GM19463 (cell line): Measurements from ENCODE around the gene PGLYRP3.

ENCODE experiments used
- ATAC-seq: cut with Tn5 transposase; IDR thresholded peaks from one replicate; pipeline ENCODE4 v1.9.1; 2021; ENCODE audit warnings: mild to moderate bottlenecking, moderate library complexity; ENCODE audit not compliant: unreplicated experiment

PGLYRP3 gene

DNA sequence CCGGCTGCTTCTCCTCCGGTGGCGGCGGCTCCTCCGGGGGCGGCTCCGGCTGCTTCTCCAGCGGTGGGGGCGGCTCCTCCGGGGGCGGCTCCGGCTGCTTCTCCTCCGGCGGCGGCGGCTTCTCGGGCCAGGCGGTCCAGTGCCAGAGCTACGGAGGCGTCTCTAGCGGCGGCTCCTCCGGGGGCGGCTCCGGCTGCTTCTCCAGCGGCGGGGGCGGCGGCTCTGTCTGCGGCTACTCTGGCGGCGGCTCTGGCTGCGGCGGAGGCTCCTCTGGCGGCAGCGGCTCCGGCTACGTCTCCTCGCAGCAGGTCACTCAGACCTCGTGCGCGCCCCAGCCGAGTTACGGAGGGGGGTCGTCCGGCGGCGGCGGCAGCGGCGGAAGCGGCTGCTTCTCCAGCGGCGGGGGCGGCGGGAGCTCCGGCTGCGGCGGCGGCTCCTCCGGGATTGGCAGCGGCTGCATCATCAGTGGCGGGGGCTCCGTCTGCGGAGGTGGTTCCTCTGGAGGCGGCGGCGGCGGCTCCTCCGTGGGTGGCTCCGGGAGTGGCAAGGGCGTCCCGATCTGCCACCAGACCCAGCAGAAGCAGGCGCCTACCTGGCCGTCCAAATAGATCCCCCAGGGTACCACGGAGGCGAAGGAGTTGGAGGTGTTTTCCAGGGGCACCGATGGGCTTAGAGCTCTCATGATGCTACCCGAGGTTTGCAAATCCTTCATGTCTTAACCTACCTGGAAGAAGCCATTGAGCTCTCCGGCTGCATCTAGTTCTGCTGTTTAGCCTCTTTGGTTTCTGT lies 51.3 kb downstream of the PGLYRP3 start:
- no peak for ATAC-seq

DNA sequence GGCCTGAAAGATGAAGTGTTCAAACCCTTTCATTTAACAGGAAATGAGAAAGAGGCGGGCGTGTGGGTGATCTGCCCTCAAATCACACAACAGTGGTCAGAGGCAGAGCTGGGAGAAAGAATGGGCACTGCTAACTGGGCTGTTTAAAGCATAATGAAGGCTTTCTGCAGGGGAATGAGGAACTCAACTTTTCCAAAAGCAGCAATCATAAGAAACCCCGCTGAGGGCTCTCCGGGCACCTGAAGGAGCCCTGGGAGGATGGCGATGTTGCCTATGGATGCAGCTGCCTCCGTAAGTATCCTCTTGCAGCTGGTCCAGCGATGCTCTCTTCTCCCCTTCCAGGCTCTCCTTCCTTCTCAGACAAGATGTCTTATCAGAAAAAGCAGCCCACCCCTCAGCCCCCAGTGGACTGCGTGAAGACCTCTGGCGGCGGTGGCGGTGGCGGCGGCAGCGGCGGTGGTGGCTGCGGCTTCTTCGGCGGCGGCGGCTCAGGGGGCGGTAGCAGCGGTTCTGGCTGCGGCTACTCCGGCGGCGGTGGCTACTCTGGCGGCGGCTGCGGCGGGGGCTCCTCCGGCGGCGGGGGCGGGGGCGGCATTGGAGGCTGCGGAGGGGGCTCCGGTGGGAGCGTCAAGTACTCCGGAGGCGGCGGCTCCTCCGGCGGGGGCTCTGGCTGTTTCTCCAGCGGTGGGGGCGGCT lies 52.0 kb downstream of the PGLYRP3 start:
- ATAC-seq, result no peak

DNA sequence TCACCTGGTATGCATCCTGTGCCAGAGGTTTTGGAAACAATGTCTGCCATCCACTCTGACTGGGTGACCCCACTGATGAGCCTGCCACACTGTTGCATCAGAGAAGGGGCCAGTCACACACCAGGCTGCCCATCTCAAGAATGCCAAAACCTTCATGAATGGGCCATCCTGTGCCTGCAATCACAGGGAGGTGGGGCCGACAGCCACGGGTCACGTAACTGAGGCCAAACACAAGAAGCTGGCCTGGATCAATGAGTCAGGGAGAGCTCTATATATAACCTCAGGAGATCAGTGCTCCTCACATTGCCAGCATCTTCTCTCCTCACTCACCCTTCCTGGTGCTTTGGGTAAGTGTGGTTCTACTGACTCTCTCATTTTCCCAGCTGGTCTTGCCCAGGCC lies 53.4 kb downstream of the PGLYRP3 start, which contains the start of gene LORICRIN:
Gene LORICRIN, plus strand, starts transcription at position 301 of the 400 bp plus-strand sequence. CDS start 1,263 bp downstream, outside the sequence.
- ATAC-seq, result no peak

DNA sequence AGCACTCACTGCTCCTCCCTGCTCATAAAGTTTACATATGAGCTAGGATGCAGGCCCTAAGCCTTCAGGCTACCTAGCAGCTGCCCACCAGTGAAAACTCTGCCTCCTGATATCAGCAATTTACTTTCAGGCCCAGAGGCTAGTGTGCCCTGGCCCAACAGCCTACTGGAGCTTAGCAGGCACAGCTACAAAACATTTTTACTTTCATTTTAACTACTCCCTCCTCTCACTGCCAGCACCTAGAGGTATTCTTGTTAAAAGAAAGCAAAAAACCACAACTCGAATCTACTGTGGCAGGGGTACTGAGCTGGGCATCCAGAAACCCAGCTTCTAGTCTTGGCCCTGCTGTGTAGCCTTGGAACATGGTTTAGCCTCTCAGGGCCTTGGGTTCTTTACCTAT lies 59.1 kb downstream of the PGLYRP3 start:
- ATAC-seq, result peak; percentile 79

DNA sequence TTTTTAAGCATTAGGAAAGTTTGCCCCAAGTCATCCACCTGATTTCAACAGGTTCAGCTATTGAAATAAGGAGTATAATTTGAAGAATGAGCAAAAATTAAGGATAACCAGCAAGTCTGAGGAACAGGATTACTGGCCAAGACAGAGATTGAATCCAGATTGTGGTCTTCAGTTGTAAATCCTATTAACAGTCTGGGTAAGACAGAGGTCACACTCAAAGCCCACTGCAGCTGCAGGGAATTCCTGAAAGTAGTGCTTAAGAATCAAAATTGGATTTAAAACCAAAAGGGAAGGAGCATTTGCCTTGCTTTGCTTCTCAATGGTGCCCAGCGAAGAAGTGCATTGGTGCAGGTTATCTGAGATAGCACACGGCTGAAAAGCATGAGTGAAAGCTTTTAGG lies 59.7 kb downstream of the PGLYRP3 start:
- ATAC-seq, result no peak

DNA sequence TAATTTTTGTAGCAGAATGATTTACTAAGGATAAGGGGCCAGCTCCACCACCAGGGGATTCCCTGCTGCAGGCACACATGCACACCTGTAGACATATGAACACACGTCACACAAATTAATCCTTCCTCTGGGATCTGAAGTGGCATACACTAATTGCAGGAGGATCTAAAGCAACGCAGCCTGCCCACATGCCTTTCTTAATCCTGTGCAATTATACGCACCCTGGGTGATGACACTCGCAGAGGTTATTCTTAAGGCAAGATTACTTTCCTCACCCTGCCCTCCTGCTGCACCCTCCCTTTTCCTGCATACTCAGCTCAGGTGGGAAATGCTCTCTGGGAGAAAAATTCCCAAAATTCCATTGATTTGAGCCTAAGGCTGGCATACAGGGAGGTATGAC lies 60.8 kb downstream of the PGLYRP3 start:
- no peak for ATAC-seq

DNA sequence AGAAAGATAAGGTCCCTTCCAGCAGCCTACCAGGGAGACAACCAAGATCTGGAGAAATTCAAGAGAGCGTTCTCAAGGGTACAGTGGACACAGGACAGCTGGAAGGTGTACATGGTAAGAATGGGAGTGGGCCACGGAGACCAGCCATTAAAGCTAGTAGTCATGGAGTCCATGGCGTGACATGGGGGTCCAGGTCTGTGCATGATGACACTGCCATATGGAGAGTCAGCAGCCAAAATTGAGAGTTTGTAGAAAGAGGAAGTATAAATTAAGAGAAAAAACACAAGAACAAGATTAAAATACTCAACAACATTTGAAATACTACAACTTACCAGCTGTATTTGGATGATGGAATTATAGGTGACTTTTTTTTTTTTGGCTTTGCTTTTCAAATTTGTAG lies 61.2 kb downstream of the PGLYRP3 start:
- no peak for ATAC-seq

DNA sequence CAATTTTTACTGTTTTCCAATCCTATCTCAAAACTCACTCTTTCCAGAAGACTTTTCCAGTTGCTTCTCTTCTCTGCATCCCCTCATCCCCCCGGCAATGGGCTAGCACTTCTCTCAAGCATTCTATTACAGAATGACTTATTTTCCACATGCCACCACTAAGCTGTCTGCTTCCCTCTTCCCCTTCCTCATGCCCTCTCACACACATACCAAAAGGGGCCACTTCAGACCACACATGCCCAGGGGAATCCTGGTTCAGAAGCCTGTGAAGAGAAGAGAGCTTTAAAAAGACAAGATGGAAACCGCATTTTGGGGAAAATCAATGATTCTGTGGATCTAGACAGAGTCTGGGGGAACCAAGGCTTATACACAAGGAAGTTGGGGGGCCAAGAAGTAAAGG lies 61.7 kb downstream of the PGLYRP3 start:
- no peak for ATAC-seq

DNA sequence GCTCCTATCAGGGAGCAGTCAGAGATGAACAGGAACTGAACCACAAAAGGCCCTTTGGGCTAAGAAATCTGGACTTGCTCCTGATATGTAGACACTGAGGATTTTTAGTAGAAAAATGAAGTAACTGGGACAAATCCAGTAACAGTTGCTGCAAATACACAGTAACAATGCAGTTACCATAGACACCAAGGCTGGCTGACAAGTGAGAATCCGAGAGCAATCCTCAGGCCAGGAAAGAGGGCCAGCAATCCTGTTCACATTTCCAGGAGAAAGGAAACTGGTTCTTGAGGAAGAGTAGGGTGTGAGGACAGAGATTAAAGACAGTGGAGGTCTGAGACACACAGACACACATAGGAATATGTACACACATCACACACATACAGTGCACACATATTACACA lies 62.6 kb downstream of the PGLYRP3 start:
- ATAC-seq, result no peak

DNA sequence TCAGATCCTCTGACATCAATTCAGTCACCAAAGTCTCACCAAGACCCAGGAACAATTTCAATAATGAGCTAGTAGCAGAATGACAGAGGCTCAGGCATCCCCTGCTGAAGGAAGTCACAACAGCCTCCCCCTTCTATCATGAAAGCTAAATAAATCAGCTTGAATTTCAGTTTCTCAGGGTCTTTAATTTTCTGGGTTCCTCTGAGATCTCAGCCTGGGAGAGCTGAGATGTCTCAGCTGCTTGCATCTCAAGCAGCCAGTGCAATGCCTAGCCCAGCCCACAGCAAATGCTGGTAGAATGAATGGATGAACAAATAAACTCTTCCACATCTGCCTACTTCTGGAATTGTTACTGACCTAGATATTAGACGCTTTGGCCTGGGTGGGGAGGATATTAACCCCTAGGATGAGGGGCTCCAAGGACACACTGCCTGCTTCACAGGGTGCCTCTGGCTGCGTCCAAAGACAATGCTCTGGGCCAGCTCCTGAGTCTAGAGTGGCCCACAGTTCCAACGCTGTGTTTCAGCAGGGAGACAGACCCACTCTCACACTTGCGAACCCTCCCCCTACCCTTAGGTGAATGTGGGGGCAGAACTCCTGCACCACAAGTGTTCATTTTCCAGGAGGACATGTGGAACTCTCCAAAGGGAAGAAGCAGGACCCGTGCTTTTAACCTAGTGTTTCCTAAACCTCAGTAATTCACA lies 64.4 kb downstream of the PGLYRP3 start:
- ATAC-seq, result no peak
